H1 (cell line): ENCODE measurements around the gene DENND6B.

Source experiments
- EZH2 ChIP-seq: fragments of 200-600 bp; sonication (generic); IDR thresholded peaks from 2 replicates; pipeline ENCODE4 v1.7.1; 2012; ENCODE audit warnings: low read depth, mild to moderate bottlenecking, moderate library complexity, low read length, inconsistent platforms; ENCODE audit not compliant: severe bottlenecking
- PHF8 ChIP-seq: fragments of 200-600 bp; sonication (generic); conservative IDR thresholded peaks from 2 replicates; pipeline ENCODE4 v1.7.1; 2012; ENCODE audit warnings: low read depth, mild to moderate bottlenecking, inconsistent platforms, low read length, moderate library complexity
- POLR2A ChIP-seq, 2 experiments: IDR thresholded peaks; 1 replicate in 1 of 2; 2 replicates in 1 of 2; pipeline ENCODE4 v1.6.1; 2011; ENCODE audit warnings: low read depth in 2 of 2, low read length in 2 of 2, mild to moderate bottlenecking in 2 of 2; ENCODE audit errors: control extremely low read depth in 1 of 2
- SRF ChIP-seq: IDR thresholded peaks from 2 replicates; pipeline ENCODE4 v1.6.1; 2011; ENCODE audit warnings: mild to moderate bottlenecking, low read depth, low read length, moderate library complexity
- TF ChIP-seq, protein P1 (sequence below), 3 experiments: IDR thresholded peaks; 1 replicate in 2 of 3; 2 replicates in 1 of 3; pipeline versions ENCODE4 v1.5.1 to v1.6.1; 2011; ENCODE audit warnings: low read length in 3 of 3, mild to moderate bottlenecking in 3 of 3, inconsistent platforms in 2 of 3, low read depth in 1 of 3, moderate library complexity in 1 of 3; ENCODE audit not compliant: insufficient read depth in 1 of 3; ENCODE audit errors: control extremely low read depth in 1 of 3

DNA sequence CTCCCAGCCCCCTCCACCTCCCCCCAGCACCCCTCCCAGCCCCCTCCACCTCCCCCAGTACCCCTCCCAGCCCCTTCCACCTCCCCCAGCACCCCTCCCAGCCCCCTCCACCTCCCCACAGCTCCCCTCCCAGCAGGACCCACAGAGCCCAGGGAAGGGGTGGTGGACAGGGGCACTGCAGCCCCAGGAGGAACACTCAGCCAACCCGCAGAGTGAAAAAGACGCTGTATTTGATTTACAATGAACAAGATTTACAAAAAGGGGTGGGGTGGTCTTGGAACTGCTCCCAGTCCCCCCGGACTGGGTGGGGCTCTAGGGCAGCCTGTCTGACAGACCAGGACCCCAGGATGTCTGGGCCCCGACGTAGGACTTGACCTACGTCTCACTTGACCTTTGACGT lies 52.0 kb downstream of the DENND6B start:
- TF ChIP-seq POLR2A (IDR thresholded peaks at IDR 0.05; ENCODE audit: control extremely low read depth in 1 of 2, low read depth in 2 of 2, low read length in 2 of 2) (no peak), EZH2 (no peak), SRF (no peak), PHF8 (no peak)
- TF ChIP-seq, protein P1, sequence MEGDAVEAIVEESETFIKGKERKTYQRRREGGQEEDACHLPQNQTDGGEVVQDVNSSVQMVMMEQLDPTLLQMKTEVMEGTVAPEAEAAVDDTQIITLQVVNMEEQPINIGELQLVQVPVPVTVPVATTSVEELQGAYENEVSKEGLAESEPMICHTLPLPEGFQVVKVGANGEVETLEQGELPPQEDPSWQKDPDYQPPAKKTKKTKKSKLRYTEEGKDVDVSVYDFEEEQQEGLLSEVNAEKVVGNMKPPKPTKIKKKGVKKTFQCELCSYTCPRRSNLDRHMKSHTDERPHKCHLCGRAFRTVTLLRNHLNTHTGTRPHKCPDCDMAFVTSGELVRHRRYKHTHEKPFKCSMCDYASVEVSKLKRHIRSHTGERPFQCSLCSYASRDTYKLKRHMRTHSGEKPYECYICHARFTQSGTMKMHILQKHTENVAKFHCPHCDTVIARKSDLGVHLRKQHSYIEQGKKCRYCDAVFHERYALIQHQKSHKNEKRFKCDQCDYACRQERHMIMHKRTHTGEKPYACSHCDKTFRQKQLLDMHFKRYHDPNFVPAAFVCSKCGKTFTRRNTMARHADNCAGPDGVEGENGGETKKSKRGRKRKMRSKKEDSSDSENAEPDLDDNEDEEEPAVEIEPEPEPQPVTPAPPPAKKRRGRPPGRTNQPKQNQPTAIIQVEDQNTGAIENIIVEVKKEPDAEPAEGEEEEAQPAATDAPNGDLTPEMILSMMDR (IDR thresholded peaks at IDR 0.05; ENCODE audit: control extremely low read depth in 1 of 3, insufficient read depth in 1 of 3, low read depth in 1 of 3, low read length in 3 of 3): no peak
